GM23338 (cell line): ENCODE measurements around the gene ANKRD2. TPM values are rescaled to one million over a fixed set of nuclear protein-coding genes. Genes with fewer than 3 reads are reported as not detected.

ENCODE experiments used
- ATAC-seq: fragments of 200-7000 bp; cut with Tn5 transposase; 3 replicates; pipeline ENCODE4 v1.9.1; 2020
- DNase-seq: peaks from one replicate; pipeline ENCODE4 v3.0.0-alpha.2; 2015; ENCODE audit warnings: low spot score
- H2AFZ ChIP-seq: fragments of 200-600 bp; sonication (generic); 2 replicates; pipeline ENCODE4 v1.8.0; 2016; ENCODE audit warnings: antibody characterized with exemption, mild to moderate bottlenecking, moderate library complexity
- H3F3A ChIP-seq: fragments of 200-600 bp; sonication (generic); replicated peaks from 2 replicates; pipeline ENCODE4 v1.8.0; 2017; ENCODE audit warnings: antibody characterized with exemption, mixed run types, low read depth
- H3K27ac ChIP-seq: fragments of 200-600 bp; sonication (generic); 2 replicates; pipeline ENCODE4 v1.6.1; 2016; ENCODE audit warnings: low read depth
- H3K27me3 ChIP-seq: fragments of 200-600 bp; sonication (generic); 2 replicates; pipeline ENCODE4 v1.8.0; 2016; ENCODE audit warnings: mild to moderate bottlenecking, mixed run types, moderate library complexity; ENCODE audit not compliant: insufficient read depth
- H3K36me3 ChIP-seq: fragments of 200-600 bp; sonication (generic); 2 replicates; pipeline ENCODE4 v1.8.0; 2016; ENCODE audit warnings: mild to moderate bottlenecking; ENCODE audit not compliant: insufficient read depth
- H3K4me1 ChIP-seq: fragments of 200-600 bp; sonication (generic); 2 replicates; pipeline ENCODE4 v1.8.0; 2016; ENCODE audit warnings: mild to moderate bottlenecking, moderate library complexity; ENCODE audit not compliant: insufficient read depth
- H3K4me2 ChIP-seq: fragments of 200-600 bp; sonication (generic); 2 replicates; pipeline ENCODE4 v1.7.1; 2017; ENCODE audit warnings: mixed run types
- H3K4me3 ChIP-seq: fragments of 200-600 bp; sonication (generic); 2 replicates; pipeline ENCODE4 v1.6.1; 2016; ENCODE audit warnings: mixed run types
- H3K79me2 ChIP-seq: fragments of 200-600 bp; sonication (generic); replicated peaks from 2 replicates; pipeline ENCODE4 v1.8.0; 2017; ENCODE audit warnings: mild to moderate bottlenecking; ENCODE audit not compliant: insufficient read depth
- H3K9me2 ChIP-seq: fragments of 200-600 bp; sonication (generic); 2 replicates; pipeline ENCODE4 v1.8.0; 2017; ENCODE audit not compliant: insufficient read depth
- H4K20me1 ChIP-seq: fragments of 200-600 bp; sonication (generic); replicated peaks from 2 replicates; pipeline ENCODE4 v1.8.0; 2017; ENCODE audit warnings: mild to moderate bottlenecking; ENCODE audit not compliant: insufficient read depth
- H3K27ac Mint-ChIP-seq: 2 replicates; pipeline ENCODE4 v1.8.0; 2020; ENCODE audit warnings: inconsistent platforms, mild to moderate bottlenecking, moderate library complexity, mixed read lengths
- H3K27me3 Mint-ChIP-seq: 3 replicates; pipeline ENCODE4 v1.8.0; 2022; ENCODE audit warnings: low read depth, mild to moderate bottlenecking, moderate library complexity, mixed read lengths, inconsistent platforms; ENCODE audit not compliant: insufficient read depth, poor library complexity
- H3K36me3 Mint-ChIP-seq: 3 replicates; pipeline ENCODE4 v1.8.0; 2021; ENCODE audit warnings: low read depth, mild to moderate bottlenecking, inconsistent platforms, moderate library complexity, mixed read lengths
- H3K4me1 Mint-ChIP-seq: 3 replicates; pipeline ENCODE4 v1.8.0; 2020; ENCODE audit warnings: mild to moderate bottlenecking, inconsistent platforms, mixed read lengths
- H3K4me3 Mint-ChIP-seq: 3 replicates; pipeline ENCODE4 v1.8.0; 2021; ENCODE audit warnings: moderate library complexity, mild to moderate bottlenecking, inconsistent platforms, mixed read lengths
- H3K9me3 Mint-ChIP-seq: 3 replicates; pipeline ENCODE4 v1.8.0; 2020; ENCODE audit warnings: moderate library complexity, mild to moderate bottlenecking, inconsistent platforms, mixed read lengths
- EZH2 ChIP-seq: fragments of 200-600 bp; sonication (generic); IDR thresholded peaks from one replicate; pipeline ENCODE4 v1.8.0; 2017; ENCODE audit warnings: antibody characterized with exemption, mild to moderate bottlenecking, low read depth; ENCODE audit not compliant: unreplicated experiment
- JUNB ChIP-seq: IDR thresholded peaks from one replicate; pipeline ENCODE4 v1.6.1; 2016; ENCODE audit warnings: antibody characterized with exemption; ENCODE audit not compliant: unreplicated experiment
- NANOG ChIP-seq: IDR thresholded peaks from 2 replicates; pipeline ENCODE4 v1.6.1; 2016; ENCODE audit warnings: antibody characterized with exemption, borderline replicate concordance
- ZNF331 ChIP-seq: fragments of 250-450 bp; sonication (Bioruptor Pico); IDR thresholded peaks from 2 replicates; pipeline ENCODE4 v1.5.0; 2020; ENCODE audit warnings: low read depth, mild to moderate bottlenecking, moderate library complexity
- polyA plus RNA-seq: library from polyadenylated mRNA; unstranded; fragments of >200 nt; fragmentation: Nextera tagmentation; extraction: Ambion mirVana; gene quantifications from 2 replicates; pipeline ENCODE4 v1.2.1, GENCODE V29; 2016
- total RNA-seq: library from RNA; depleted of rRNA; stranded (reverse); fragments of >200 nt; shearing (Covaris generic); gene quantifications from 2 replicates; pipeline ENCODE4 v1.2.3, GENCODE V29; 2014
- TF ChIP-seq, protein P1 (sequence below): fragments of 250-450 bp; sonication (Bioruptor Pico); IDR thresholded peaks from 2 replicates; pipeline ENCODE4 v1.5.0; 2020; ENCODE audit warnings: mild to moderate bottlenecking, moderate library complexity
- TF ChIP-seq, protein P2 (sequence below): IDR thresholded peaks from 2 replicates; pipeline ENCODE4 v1.6.1; 2016; ENCODE audit warnings: antibody characterized with exemption

Gene ANKRD2
- total and polyA plus RNA-seq, 2 experiments from 2014 or later, result not detected

DNA sequence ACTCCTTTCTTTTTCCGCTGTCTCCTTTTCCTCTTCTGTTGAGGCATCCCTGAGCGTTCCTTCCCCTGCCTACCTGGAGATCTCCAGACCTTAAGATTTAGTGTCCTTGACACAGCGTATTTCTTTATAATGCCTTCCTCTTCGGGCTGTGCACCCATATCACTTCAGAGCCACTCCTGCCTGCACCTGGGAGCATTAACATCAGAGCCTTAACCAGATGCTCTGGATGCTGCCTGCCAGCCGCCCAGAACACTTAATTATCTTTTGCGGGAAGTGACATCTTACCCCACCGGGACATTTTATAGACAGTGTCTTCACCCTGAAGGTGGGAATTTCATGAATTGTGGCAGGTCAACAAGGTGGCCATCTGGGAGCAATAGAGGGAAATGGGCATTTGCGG is 49.6 kb upstream of the ANKRD2 start (continued):
- TF ChIP-seq, protein P1, sequence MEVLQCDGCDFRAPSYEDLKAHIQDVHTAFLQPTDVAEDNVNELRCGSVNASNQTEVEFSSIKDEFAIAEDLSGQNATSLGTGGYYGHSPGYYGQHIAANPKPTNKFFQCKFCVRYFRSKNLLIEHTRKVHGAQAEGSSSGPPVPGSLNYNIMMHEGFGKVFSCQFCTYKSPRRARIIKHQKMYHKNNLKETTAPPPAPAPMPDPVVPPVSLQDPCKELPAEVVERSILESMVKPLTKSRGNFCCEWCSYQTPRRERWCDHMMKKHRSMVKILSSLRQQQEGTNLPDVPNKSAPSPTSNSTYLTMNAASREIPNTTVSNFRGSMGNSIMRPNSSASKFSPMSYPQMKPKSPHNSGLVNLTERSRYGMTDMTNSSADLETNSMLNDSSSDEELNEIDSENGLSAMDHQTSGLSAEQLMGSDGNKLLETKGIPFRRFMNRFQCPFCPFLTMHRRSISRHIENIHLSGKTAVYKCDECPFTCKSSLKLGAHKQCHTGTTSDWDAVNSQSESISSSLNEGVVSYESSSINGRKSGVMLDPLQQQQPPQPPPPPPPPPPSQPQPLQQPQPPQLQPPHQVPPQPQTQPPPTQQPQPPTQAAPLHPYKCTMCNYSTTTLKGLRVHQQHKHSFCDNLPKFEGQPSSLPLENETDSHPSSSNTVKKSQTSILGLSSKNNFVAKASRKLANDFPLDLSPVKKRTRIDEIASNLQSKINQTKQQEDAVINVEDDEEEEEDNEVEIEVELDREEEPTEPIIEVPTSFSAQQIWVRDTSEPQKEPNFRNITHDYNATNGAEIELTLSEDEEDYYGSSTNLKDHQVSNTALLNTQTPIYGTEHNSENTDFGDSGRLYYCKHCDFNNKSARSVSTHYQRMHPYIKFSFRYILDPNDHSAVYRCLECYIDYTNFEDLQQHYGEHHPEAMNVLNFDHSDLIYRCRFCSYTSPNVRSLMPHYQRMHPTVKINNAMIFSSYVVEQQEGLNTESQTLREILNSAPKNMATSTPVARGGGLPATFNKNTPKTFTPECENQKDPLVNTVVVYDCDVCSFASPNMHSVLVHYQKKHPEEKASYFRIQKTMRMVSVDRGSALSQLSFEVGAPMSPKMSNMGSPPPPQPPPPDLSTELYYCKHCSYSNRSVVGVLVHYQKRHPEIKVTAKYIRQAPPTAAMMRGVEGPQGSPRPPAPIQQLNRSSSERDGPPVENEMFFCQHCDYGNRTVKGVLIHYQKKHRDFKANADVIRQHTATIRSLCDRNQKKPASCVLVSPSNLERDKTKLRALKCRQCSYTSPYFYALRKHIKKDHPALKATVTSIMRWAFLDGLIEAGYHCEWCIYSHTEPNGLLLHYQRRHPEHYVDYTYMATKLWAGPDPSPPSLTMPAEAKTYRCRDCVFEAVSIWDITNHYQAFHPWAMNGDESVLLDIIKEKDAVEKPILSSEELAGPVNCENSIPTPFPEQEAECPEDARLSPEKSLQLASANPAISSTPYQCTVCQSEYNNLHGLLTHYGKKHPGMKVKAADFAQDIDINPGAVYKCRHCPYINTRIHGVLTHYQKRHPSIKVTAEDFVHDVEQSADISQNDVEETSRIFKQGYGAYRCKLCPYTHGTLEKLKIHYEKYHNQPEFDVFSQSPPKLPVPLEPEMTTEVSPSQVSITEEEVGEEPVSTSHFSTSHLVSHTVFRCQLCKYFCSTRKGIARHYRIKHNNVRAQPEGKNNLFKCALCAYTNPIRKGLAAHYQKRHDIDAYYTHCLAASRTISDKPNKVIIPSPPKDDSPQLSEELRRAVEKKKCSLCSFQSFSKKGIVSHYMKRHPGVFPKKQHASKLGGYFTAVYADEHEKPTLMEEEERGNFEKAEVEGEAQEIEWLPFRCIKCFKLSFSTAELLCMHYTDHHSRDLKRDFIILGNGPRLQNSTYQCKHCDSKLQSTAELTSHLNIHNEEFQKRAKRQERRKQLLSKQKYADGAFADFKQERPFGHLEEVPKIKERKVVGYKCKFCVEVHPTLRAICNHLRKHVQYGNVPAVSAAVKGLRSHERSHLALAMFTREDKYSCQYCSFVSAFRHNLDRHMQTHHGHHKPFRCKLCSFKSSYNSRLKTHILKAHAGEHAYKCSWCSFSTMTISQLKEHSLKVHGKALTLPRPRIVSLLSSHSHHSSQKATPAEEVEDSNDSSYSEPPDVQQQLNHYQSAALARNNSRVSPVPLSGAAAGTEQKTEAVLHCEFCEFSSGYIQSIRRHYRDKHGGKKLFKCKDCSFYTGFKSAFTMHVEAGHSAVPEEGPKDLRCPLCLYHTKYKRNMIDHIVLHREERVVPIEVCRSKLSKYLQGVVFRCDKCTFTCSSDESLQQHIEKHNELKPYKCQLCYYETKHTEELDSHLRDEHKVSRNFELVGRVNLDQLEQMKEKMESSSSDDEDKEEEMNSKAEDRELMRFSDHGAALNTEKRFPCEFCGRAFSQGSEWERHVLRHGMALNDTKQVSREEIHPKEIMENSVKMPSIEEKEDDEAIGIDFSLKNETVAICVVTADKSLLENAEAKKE (CRISPR knock-in tag), result no peak

DNA sequence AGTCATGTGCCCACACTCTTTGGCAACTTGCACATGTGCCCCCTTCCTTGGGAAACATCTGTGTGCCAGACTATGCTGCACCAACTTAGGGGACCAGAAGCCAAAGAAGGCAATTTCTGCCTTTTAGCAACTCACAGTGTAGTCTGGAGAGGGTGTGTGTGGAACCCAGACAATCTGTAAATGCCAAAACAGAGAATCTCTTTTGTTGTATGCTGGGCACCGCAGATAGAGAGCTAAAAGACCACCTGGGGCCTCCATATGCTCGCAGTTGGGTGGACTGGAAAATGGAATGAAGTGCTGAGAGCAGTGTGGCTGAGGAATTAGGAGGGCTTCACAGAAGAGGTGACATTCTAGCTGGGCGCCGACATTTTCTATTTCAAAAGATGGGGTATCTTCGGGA is 47.5 kb upstream of the ANKRD2 start:
- no peak for ATAC-seq
- H3K79me2 ChIP-seq, result peaks cover 35% of the 10 kb centered on the region

More for the DNA sequence above, 47.5 kb upstream of the ANKRD2 start:
- Histone ChIP-seq H3K9me2 (no peaks in the 10 kb centered on the region), H4K20me1 (no peaks in the 10 kb centered on the region), H3K27ac (no peak overlapping the region), H2AFZ (no peak overlapping the region), H3K36me3 (no peaks in the 10 kb centered on the region), H3K27me3 (no peaks in the 10 kb centered on the region), H3K4me2 (no peak overlapping the region), H3K4me3 (no peak overlapping the region), H3K4me1 (peaks cover 17% of the 10 kb centered on the region), H3F3A (0 out of 2 replicates have a peak, but pooled peaks cover 1% of the 10 kb centered on the region)
- no peak overlapping the region for H3K4me3 Mint-ChIP-seq
- no peak overlapping the region for H3K27ac Mint-ChIP-seq
- peaks cover 8% of the 10 kb centered on the region for H3K27me3 Mint-ChIP-seq
- no peak for DNase-seq
- peaks cover 26% of the 10 kb centered on the region for H3K9me3 Mint-ChIP-seq
- TF ChIP-seq NANOG, result no peak
- TF ChIP-seq EZH2, result no peak
- TF ChIP-seq, protein P1 (CRISPR knock-in tag), result no peak
- TF ChIP-seq JUNB, result no peak
- TF ChIP-seq, protein P2, sequence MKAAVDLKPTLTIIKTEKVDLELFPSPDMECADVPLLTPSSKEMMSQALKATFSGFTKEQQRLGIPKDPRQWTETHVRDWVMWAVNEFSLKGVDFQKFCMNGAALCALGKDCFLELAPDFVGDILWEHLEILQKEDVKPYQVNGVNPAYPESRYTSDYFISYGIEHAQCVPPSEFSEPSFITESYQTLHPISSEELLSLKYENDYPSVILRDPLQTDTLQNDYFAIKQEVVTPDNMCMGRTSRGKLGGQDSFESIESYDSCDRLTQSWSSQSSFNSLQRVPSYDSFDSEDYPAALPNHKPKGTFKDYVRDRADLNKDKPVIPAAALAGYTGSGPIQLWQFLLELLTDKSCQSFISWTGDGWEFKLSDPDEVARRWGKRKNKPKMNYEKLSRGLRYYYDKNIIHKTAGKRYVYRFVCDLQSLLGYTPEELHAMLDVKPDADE, result no peak
- TF ChIP-seq ZNF331 (CRISPR knock-in tag), result no peak
- H3K36me3 Mint-ChIP-seq, result peaks cover 9% of the 10 kb centered on the region
- H3K4me1 Mint-ChIP-seq, result peaks cover 16% of the 10 kb centered on the region
